K562 (cell line): Measurements from ENCODE around the gene CCSER2.

ENCODE experiments used
- JUND ChIP-seq, 2 experiments: IDR thresholded peaks; 2 replicates in 1 of 2; 3 replicates in 1 of 2; pipeline ENCODE4 v1.6.1; 2011; ENCODE audit warnings: borderline replicate concordance in 2 of 2, low read depth in 2 of 2, low read length in 2 of 2, improper control_type of control experiment in 1 of 2, missing biosample characterization in 1 of 2, missing genetic modification characterization in 1 of 2, missing genetic modification reagents in 1 of 2
- SMC3 ChIP-seq: conservative IDR thresholded peaks from 2 replicates; pipeline ENCODE4 v1.6.1; 2011; ENCODE audit warnings: low read depth, low read length, improper control_type of control experiment; ENCODE audit not compliant: insufficient read depth
- YY1 ChIP-seq, 3 experiments: IDR thresholded peaks; 2 replicates each; pipeline ENCODE4 v1.6.1; 2011; ENCODE audit warnings: low read length in 2 of 3, mild to moderate bottlenecking in 2 of 3, moderate library complexity in 2 of 3, borderline replicate concordance in 1 of 3, control low read depth in 1 of 3, low read depth in 1 of 3; ENCODE audit not compliant: insufficient read depth in 3 of 3, insufficient replicate concordance in 2 of 3, control insufficient read depth in 1 of 3, insufficient read length in 1 of 3; ENCODE audit errors: extremely low read depth in 1 of 3
- ZNF354B ChIP-seq: fragments of 250-450 bp; sonication (Bioruptor Pico); IDR thresholded peaks from 2 replicates; pipeline ENCODE4 v1.4.0; 2020
- ZNF766 ChIP-seq: fragments of 200-800 bp; sonication (Bioruptor generic); conservative IDR thresholded peaks from 2 replicates; pipeline ENCODE4 v1.6.1; 2016; ENCODE audit warnings: missing genetic modification characterization, missing compliant biosample characterization
- TF ChIP-seq, protein P1 (sequence below): sonication (generic); formaldehyde crosslinking; IDR thresholded peaks from 2 replicates; pipeline ENCODE4 v1.8.0; 2022; ENCODE audit warnings: mild to moderate bottlenecking, missing genetic modification reagents, borderline replicate concordance
- TF ChIP-seq, protein P2 (sequence below): fragments of 450-650 bp; conservative IDR thresholded peaks from 2 replicates; pipeline ENCODE4 v1.6.1; 2016; ENCODE audit warnings: missing genetic modification characterization, low read depth, mild to moderate bottlenecking, control low read depth, missing compliant biosample characterization
- TF ChIP-seq, protein P3 (sequence below), 3 experiments: IDR thresholded peaks in 2 of 3; conservative IDR thresholded peaks in 1 of 3; 2 replicates each; pipeline ENCODE4 v1.5.1; 2011 to 2012; ENCODE audit warnings: low read length in 3 of 3, mild to moderate bottlenecking in 3 of 3, control low read depth in 2 of 3, improper control_type of control experiment in 1 of 3, inconsistent platforms in 1 of 3, low read depth in 1 of 3, mixed read lengths in 1 of 3, moderate library complexity in 1 of 3; ENCODE audit not compliant: insufficient read depth in 2 of 3

DNA sequence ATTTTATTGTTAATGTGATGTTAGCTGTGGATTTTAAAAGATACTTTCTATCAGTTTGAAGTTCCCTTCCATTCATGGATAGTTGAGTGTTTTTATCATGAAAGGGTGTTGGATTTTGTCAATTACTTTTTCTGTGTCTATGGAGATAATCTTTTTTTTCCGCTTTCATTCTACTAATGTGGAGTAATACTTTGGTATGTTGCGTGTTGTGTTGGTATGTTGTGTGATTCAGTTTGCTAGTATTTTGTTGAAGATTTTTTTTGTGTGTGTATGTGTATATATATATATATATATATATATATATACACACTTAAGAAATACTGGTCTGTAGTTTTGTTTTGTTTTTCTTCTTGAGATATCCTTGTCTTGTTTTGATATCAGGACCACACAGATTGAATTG lies 100.3 kb downstream of the CCSER2 start:
- TF ChIP-seq ZNF766 (CRISPR knock-in tag), result no peak
- TF ChIP-seq ZNF354B (CRISPR knock-in tag), result no peak
- TF ChIP-seq, protein P1, sequence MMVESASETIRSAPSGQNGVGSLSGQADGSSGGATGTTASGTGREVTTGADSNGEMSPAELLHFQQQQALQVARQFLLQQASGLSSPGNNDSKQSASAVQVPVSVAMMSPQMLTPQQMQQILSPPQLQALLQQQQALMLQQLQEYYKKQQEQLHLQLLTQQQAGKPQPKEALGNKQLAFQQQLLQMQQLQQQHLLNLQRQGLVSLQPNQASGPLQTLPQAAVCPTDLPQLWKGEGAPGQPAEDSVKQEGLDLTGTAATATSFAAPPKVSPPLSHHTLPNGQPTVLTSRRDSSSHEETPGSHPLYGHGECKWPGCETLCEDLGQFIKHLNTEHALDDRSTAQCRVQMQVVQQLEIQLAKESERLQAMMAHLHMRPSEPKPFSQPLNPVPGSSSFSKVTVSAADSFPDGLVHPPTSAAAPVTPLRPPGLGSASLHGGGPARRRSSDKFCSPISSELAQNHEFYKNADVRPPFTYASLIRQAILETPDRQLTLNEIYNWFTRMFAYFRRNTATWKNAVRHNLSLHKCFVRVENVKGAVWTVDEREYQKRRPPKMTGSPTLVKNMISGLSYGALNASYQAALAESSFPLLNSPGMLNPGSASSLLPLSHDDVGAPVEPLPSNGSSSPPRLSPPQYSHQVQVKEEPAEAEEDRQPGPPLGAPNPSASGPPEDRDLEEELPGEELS, result no peak
- TF ChIP-seq JUND (IDR thresholded peaks at IDR 0.05; ENCODE audit: borderline replicate concordance, low read depth, low read length), result no peak
- no peak for TF ChIP-seq JUND (tag; IDR thresholded peaks at IDR 0.05; ENCODE audit: borderline replicate concordance, low read depth, low read length)
- TF ChIP-seq, protein P2, sequence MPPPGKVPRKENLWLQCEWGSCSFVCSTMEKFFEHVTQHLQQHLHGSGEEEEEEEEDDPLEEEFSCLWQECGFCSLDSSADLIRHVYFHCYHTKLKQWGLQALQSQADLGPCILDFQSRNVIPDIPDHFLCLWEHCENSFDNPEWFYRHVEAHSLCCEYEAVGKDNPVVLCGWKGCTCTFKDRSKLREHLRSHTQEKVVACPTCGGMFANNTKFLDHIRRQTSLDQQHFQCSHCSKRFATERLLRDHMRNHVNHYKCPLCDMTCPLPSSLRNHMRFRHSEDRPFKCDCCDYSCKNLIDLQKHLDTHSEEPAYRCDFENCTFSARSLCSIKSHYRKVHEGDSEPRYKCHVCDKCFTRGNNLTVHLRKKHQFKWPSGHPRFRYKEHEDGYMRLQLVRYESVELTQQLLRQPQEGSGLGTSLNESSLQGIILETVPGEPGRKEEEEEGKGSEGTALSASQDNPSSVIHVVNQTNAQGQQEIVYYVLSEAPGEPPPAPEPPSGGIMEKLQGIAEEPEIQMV, result no peak
- TF ChIP-seq SMC3, result no peak
- TF ChIP-seq YY1 (IDR thresholded peaks at IDR 0.05; ENCODE audit: borderline replicate concordance in 1 of 3, control insufficient read depth in 1 of 3, extremely low read depth in 1 of 3, insufficient read depth in 3 of 3, insufficient read length in 1 of 3, insufficient replicate concordance in 2 of 3, low read depth in 1 of 3, low read length in 2 of 3), result no peak
- TF ChIP-seq, protein P3, sequence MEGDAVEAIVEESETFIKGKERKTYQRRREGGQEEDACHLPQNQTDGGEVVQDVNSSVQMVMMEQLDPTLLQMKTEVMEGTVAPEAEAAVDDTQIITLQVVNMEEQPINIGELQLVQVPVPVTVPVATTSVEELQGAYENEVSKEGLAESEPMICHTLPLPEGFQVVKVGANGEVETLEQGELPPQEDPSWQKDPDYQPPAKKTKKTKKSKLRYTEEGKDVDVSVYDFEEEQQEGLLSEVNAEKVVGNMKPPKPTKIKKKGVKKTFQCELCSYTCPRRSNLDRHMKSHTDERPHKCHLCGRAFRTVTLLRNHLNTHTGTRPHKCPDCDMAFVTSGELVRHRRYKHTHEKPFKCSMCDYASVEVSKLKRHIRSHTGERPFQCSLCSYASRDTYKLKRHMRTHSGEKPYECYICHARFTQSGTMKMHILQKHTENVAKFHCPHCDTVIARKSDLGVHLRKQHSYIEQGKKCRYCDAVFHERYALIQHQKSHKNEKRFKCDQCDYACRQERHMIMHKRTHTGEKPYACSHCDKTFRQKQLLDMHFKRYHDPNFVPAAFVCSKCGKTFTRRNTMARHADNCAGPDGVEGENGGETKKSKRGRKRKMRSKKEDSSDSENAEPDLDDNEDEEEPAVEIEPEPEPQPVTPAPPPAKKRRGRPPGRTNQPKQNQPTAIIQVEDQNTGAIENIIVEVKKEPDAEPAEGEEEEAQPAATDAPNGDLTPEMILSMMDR (IDR thresholded peaks at IDR 0.05 in 2 of 3, conservative IDR thresholded peaks at IDR 0.05 in 1 of 3; ENCODE audit: insufficient read depth in 2 of 3, low read depth in 1 of 3, low read length in 3 of 3), result no peak
